GM18868 (cell line): ENCODE measurements around the gene CASKIN1.

Source experiments
- ATAC-seq: cut with Tn5 transposase; IDR thresholded peaks from one replicate; pipeline ENCODE4 v1.9.1; 2021; ENCODE audit warnings: mild to moderate bottlenecking, moderate library complexity; ENCODE audit not compliant: unreplicated experiment

Gene CASKIN1

DNA sequence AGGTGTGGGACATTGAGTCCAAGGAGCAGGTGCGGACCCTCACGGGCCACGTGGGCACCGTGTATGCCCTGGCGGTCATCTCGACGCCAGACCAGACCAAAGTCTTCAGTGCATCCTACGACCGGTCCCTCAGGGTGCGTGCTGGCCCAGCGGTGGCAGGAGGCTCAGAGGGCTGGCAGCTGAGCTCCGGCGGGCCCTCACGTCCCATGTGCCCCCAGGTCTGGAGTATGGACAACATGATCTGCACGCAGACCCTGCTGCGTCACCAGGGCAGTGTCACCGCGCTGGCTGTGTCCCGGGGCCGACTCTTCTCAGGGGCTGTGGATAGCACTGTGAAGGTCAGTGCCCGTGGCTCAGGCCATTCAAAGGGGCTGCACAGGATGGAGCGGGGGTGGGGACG, 20.4 kb downstream of the CASKIN1 start:
- ATAC-seq: no peak

DNA sequence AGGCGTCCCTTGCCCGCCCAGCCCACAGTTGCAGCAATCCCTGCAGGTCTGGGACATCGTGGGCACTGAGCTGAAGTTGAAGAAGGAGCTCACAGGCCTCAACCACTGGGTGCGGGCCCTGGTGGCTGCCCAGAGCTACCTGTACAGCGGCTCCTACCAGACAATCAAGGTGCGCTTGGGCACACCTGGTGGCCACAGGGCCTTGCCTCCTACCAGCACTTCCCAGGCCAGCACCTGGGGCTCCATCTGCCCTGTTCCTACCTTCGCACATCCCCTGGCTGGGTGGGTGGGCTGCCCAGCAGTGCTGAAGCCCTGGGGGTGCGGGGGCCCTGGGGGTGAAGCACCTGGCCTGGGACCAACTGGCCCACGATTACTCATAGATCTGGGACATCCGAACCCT, 21.0 kb downstream of the CASKIN1 start:
- ATAC-seq: no peak

- ATAC-seq: no peak
Measured at GRCh38 chr16:2174396-2175131, 21.8 kb downstream of the CASKIN1 start.

DNA sequence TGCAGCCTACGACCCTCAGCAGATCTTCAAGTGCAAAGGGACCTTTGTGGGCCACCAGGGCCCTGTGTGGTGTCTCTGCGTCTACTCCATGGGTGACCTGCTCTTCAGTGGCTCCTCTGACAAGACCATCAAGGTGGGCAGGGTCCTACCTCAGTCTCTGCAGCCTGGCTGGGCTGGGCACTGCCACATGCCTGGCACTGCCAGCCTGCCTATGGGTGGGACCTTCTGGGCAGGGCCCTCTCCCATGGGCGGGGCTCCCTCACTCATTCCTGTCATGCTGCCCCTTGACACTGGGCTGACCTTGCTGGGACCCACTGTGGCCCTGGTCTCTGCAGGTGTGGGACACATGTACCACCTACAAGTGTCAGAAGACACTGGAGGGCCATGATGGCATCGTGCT, 22.5 kb downstream of the CASKIN1 start:
- ATAC-seq: no peak

GRCh38 chr16:2173366-2173765, 23.0 kb downstream of the CASKIN1 start:
- no peak for ATAC-seq

DNA sequence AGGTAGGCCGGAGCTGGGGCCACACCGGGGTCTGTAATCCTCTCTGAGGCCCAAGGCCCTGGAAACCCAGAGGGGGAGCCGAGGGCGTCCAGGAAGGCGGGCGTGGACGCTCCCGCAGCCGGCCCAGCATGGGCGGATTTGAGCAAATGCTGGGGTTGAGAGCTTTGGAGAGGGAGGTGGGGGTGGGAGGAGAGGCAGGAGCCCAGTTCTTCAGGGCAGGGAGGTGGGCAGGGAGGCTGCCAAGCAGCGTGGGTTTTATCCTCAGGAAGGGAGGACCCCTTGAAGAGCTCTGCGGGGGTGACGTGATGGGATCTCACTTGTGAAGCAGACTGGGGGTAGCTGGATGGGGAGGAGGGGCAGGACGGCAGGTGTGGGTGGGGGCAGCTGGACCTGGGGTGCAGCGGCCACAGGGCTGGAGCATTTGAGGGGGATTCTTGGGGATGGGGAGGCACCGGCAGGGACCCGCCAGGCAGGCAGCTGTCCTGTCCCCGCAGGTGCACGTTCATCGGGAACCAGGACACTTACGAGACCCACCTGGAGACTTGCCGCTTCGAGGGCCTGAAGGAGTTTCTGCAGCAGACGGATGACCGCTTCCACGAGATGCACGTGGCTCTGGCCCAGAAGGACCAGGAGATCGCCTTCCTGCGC, 23.6 kb downstream of the CASKIN1 start:
- no peak for ATAC-seq

GRCh38 chr16:2171601-2172178, 24.7 kb downstream of the CASKIN1 start:
- no peak for ATAC-seq

DNA sequence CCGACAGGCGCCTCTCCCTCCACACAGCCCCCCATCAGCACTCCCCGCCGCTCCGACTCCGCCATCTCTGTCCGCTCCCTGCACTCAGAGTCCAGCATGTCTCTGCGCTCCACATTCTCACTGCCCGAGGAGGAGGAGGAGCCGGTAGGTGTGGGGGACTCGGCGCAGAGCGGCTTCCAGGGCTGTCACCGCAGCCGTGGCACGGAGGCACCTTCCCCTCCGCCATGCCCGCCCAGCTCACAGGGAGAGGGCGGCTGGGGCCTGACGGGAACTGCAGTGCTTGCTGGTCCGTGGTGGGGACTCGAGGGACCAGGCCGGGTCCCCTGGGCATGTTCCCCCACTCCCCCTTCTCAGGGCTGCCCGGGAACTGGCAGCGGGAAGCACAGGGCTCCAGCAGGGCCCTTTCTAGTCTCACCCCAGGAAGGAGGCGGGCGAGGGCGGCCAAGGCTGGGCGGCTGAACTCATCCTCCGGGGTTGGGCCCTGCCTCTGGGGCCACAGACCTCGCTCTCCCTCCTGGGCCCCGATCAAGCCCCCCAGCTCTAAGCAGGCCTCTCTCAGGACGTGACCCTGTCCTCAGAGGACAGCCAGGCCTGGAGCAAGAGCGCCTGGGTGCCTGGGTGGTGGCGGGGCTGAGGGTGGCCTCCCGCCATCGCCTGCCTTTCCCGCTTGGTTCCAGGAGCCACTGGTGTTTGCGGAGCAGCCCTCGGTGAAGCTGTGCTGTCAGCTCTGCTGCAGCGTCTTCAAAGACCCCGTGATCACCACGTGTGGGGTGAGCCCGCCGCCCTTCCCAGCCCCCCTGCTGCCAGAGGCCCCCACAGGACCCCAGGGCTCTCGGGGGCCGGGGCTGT, 25.6 kb downstream of the CASKIN1 start:
- ATAC-seq: no peak

GRCh38 chr16:2170080-2170479, 26.3 kb downstream of the CASKIN1 start:
- ATAC-seq: no peak

DNA sequence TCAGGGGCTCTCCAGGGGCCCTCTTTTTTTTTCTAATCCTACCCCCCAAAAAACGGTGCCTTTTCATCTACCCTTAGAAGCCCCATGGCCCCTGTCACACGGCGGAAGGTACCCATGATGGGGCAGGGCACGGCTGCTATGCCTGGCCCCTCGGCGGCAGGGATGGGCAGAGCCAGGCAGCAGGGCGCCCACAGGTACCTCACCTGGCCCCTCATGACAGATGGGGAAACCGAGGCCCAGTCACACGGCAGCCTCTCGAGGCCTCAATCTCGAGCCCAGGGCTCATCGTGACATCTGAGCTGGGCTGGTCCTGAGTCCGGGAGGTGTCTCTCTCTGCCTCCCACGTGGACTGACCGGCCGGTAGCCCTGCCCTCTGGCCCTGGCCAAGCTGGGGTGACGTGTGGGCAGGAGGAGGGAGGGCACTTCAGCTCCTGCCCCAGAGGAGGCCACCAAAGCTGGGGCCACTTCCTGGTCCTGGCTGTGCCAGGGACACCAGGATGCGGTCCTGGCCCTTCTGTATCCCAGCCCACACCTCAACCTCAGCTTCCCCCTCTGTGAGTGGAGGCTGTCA, 29.3 kb downstream of the CASKIN1 start:
- no peak for ATAC-seq

DNA sequence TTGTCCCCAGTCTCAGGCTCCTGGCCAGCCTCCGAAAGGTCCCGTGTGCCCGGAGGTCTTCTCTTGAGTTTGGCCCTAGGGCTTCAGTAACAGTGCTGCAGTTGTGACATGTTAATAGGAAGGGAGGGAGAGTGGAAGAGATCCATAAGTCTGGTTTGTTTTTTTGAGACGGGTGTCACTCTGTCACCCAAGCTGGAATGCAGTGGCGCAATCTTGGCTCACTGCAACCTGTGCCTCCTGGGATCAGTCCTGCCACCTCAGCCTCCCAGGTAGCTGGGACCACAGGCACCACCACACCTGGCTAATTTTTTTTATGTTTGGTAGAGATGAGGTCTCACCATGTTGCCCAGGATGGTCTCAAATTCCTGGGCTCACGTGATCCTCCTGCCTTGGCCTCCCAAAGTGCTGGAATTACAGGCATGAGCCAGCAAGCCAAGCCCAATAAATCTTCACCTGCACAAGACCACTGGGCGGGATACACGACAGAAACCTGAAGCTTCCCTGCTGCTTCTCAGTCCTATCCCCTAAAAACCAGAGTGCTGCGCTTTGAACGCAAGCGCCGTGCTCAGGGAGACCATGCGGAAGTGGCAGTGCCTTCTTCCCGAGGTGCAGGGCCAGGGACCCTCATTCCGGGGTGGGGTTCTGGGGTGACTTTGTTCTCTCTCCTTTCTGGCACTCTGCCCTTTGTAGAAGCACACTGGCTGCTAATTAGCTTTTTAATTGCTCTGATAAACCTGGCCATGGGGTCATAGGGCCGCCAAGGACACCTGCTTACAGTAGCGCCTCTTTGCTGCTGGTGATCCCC, 29.9 kb downstream of the CASKIN1 start:
- ATAC-seq: no peak

GRCh38 chr16:2165861-2166260, 30.5 kb downstream of the CASKIN1 start:
- ATAC-seq: no peak

- no peak for ATAC-seq
Measured at GRCh38 chr16:2163211-2163881, 33.1 kb downstream of the CASKIN1 start.

- no peak for ATAC-seq
Measured at GRCh38 chr16:2162676-2163118, 33.7 kb downstream of the CASKIN1 start.

GRCh38 chr16:2161911-2162310, 34.5 kb downstream of the CASKIN1 start:
- ATAC-seq: no peak

DNA sequence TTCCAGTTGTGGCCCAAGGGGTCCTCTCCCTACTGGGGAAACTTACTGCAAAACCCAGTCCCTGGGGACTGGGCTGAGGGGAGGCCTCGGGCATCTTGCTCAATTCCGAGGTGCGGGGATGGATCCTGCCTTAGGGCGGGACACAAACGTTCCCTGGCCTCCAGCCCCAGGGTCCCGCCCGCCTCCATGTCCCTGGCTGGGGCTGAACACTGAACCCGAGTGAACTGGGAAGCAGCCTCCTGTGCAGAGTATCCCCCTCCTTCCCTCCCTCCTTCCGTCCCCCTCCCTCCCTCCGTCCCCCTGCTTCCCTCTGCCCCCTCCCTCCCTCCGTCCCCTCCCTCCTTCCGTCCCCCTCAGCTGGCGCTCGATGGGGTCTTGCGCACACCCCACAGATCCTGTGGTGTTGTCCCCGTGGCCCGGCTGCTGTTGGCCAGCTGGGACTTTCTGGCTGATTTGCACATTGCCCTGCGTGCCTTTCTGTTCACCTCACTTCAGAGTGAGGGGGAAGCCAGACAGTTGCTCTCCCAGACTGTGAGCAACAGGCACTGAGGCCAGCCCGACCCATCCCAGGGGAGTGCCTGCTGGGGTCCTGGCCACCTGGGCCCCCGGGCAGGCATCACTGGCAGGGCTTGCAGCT, 35.4 kb downstream of the CASKIN1 start:
- ATAC-seq: no peak

DNA sequence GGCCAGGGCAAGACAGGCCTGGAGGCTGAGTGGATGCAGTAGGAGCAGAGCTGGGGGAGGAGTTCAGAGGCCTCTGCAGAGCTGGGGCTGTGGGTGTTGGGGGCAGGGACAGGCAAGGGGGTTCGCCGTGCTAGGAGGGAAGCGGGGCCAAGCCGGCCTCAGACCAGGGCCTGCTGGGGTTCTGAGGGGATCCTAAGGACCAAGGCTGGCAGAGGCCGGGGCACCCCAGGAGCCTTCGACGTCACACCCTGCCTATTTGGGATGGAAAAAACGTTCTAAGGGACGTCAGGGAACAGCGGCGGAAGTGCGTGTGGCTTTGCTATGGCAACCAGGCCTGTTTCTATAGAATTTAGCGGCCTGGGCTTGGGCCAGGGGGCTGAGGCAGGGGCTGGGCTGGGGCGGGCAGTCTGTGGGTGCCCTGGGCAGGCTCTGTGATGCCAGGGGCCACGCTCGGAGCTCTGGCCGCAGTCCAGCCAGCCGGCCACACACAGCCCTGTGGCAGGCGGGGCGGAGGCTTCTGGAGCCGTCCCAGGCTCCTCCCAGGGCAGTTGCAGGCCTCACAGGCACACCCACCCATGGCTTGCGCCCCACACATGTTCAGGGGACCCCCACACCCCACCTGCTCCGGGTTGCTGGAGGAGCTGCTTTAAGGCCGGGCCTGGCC, 37.1 kb downstream of the CASKIN1 start:
- no peak for ATAC-seq

DNA sequence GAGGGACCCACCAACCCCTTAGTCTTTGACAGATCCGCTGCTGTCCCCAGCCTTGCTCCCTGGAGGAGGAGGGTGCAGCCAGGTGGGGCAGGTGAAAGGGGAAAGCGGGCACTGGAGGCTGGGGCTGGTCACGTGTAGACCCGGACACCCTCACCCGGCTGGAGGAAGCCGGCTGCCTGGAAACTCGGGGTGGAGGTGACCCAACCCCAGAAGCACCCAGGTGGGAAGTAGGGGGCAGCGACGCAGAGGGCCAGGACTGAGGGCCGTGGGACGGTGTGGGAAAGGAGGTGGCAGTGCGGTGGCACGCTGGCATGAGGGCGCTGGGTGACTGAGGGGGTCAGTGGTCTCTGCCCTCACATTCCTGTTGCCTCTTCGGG, 38.2 kb downstream of the CASKIN1 start:
- no peak for ATAC-seq
